NCI-H526 (cell line): Measurements from ENCODE around the gene IFI6.
"Not testable (repeated sequence)": the region's sequence is repeated elsewhere in the genome, so short reads cannot be mapped to it uniquely, and the experiment has no call there.

Source experiments
- DNase-seq, 2 experiments: peaks; one replicate each; lab custom pipeline; 2025; lab: John Stamatoyannopoulos, UW

IFI6 gene

GRCh38 chr1:27650539-27651175 is 21.3 kb downstream of the IFI6 start:
- peak in 1 of 2 experiments; percentile 24 for DNase-seq

DNA sequence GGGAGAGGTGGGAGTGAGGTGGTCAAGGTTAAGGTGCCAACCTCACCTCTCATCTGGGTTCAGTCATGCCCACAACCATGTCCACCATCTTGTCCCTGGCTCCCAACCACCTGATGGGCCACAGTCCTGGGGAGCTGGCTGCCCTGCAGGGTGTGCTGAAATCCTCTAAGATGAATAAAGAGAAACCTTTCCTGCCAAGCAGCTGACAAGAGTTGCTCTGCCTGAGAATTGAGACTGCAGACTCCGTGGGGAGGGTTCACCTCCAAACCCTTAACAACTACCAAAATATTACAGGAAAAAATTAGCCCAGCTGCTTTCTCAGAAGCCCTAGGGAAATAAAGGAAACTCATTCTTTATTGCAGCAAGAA is 21.8 kb downstream of the IFI6 start:
- no peak for DNase-seq

GRCh38 chr1:27649306-27649635 is 22.7 kb downstream of the IFI6 start:
- no peak for DNase-seq

DNA sequence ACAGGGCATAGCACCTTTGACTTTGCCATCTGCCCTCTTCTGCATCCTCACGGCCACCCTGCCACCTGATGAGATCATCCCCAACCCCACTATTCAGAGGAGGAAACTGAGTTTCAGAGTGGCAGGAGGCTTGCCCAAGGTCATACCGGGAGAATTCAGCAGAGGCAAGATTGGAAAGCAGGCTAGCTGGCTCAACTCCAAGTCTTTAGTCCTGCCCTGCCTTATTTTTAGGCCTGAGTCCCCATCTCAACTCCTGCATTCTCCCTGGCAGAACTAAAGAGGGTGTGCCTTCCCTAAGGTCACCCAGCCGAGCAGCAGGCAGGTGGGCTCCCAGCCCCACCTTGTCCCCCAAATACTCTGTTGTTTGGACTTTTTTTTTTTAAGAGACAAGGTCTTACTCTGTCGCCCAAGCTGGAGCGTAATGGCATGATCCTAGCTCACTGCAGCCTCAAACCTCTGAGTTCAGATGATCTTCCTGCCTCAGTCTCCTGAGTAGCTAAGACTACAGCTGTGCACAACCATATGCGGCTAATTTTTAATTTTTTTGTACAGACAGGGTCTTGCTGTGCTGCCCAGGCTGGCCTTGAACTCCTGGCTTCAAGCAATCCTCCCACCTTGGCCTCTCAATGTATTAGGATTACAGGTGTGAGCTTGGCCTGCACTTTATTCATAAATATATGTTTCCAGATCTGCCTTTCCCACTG is 23.2 kb downstream of the IFI6 start:
- no peak for DNase-seq

DNA sequence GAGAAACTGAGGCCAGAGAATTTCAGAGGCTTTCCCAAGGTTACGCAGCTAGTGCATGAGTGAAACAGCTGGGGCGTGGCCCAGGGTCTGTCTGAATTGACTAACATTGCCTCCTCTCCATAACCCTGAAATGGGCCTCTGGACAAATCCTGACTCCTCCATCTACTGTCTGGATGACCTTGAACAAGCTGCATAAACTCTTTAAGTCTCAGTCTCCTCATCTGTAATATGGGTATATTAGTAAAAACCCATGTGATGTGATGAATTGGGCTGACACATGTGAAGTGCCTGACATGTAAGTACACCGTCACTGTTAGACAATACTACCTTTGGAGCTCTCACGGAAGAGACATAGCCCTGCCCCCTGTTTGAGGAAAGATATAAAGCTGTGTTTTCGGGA is 24.7 kb downstream of the IFI6 start:
- DNase-seq: no peak

DNA sequence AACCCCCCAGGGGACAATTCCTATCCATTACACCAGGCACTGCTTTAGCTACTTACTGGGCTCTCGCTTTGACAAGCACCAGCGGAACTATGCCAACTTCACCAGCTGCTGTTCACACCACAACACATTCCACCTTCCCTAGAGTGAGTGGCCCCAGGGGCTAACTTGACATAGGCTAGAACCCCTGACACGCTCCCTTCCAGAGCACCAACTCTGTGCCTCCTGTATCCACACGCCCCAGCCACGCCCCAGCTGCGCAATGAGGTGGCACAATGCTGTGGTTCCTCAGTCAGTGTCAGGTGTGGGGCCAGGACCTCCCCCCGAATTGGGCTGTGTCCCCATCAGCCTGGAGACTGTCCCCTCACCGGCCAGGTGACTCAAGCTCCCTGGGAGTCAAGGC is 25.3 kb downstream of the IFI6 start:
- DNase-seq: no peak

- DNase-seq: no peak
Observed at GRCh38 chr1:27645071-27645415, 26.9 kb downstream of the IFI6 start.

GRCh38 chr1:27644369-27645070 is 27.5 kb downstream of the IFI6 start:
- no peak for DNase-seq

DNA sequence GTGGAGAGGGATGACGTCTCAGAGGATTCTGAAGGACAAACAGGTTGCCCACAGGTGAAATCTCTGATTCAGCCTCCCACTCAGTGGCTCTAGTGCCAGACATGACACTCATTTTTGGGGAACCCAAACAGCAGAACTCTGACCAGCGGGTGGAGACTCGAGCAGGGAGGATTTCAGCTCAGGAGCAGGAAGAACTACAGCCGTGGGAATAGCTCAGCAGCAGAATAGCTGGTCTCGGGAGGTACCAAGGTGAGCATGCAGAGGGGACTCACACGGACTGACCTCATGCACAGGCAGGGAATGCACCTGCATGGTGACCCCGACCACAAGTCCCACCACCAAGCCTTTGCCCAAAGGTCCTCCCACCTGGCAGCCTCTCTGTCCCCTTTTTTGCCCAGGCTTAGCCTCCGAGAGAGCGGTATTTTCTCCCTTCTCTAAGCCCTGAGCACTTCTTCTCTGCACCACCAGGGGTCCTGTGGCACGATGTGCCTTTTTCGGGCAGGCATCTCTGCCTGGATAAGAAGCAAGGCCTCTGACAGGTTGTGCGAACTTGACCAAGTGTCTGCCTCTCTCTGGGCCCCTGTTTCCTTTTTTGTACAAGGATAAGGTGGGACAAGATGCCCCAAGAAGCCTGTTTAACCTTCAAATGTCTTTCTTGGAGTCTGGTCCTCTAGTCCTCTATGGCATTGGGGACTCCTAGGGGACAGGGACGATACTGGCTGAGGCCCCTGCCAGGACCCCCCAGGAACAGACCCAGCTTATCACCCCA is 28.2 kb downstream of the IFI6 start:
- peak in 1 of 2 experiments; percentile 53 for DNase-seq

DNA sequence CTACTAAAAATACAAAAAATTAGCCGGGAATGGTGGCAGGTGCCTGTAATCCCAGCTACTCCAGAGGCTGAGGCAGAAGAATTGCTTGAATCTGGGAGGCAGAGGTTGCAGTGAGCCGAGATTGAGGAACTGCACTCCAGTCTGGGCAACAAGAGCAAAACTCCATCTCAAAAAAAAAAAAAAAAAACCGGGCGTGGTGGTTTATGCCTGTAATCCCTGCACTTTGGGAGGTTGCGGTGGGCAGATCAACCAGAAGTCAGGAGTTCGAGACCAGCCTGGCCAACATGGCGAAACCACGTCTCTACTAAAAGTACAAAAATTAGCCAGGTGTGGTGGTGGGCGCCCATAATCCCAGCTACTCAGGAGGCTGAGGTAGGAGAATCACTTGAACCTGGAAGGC is 31.5 kb downstream of the IFI6 start:
- DNase-seq: not testable (repeated sequence)

- no peak for DNase-seq
Observed at GRCh38 chr1:27638805-27639204, 33.2 kb downstream of the IFI6 start.

DNA sequence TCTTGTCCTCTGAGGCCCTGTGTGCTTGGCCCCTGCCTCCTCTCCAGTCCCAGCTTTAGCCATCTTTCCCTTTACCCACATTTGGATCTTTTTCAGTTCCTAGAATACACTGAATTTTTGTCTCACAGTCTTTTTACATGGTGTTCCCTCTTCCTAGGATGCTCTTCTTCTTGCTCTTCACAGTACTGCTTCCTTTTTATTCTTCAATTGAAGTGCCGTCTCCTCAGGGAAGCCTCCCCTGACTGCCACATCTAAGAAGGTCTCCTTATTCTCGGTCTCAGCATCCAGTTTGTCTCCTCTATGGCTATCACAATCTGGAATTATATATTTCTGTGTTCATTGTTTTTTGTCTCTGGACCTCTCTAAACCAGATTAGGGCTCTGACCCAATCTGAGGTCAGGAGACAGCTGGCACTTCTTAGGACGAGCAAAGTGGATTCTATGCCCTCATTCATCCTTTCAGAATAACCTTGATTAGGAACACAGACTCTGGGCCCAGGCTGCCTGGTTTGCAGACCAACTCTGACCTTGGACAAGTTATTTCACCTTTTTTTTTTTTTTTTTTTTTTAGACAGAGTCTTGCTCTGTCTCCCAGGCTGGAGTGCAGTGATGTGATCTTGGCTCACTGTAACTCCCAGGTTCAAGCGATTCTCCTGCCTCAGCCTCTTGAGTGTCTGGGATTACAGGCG is 33.8 kb downstream of the IFI6 start:
- no peak for DNase-seq

DNA sequence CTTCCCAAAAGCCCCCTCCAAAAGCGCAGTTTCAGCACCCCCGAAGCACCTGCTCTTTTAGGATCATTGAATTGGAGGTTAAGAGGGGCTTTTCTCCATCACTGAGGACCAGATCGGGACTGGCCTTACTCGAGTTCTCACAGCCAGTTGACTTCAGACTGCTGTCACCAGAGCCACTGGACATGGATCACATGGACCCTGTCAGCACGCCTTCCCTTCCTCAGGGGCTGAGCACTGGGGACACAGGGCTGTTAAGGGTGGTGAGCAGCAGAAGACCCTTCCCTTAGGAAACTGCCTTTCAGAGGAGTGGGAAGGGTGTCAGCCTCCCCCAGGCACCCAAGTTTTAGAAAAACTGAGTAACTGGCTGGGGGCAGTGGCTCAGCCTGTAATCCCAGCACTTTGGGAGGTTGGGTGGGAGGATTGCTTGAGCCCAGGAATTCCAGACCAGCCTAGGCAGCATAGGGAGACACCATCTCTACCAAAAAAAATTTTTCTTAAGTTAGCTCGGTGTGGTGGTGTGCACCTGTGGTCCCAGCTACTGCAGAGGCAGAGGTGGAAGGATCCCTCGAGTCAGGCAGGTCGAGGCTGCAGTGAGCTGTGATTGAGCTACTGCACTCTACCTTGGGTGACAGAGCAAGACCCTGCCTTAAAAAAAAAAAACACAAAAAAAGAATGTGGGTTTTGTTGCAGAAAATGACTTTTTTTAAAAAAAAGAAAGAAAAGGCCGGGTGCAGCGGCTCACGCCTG is 36.4 kb downstream of the IFI6 start:
- no peak for DNase-seq

- DNase-seq: no peak
Observed at GRCh38 chr1:27634985-27635367, 37.0 kb downstream of the IFI6 start, which contains the start of gene FGR. Gene FGR (minus strand): TSS chr1:27635185. CDS start chr1:27623916, 11,269 bp downstream.

- no peak for DNase-seq
Observed at GRCh38 chr1:27634177-27634984, 37.6 kb downstream of the IFI6 start.

DNA sequence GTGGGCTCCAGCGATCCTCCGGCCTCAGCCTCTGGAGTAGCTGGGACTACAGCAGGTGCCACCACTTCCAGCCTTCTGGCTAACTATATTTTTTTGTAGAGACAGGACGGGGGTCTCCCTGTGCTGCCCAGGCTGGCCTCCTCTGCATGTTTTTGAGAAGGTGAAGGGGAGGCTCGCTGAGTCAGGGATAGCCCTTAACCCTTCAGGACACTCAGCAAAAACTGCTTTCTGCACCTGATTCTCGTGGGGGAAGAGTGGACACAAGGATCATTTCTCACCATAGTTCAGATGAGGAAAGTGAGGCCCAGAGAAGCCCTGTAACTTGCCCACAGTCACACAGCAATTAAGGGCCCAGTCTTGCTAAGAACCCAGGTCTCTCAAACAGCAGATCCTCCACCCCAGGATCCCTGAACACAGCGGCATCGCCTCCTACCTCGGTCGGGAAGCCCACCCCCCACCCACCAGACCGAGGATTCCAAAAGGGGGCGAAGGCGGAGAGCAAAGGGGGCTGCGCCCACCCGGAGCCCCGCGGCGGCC is 38.3 kb downstream of the IFI6 start:
- DNase-seq: no peak

- DNase-seq: no peak
Observed at GRCh38 chr1:27633298-27633610, 38.7 kb downstream of the IFI6 start.

GRCh38 chr1:27632387-27633297 is 39.4 kb downstream of the IFI6 start:
- DNase-seq: no peak

GRCh38 chr1:27630859-27631491 is 41.0 kb downstream of the IFI6 start:
- DNase-seq: peak; percentile 41 to 68
